ENCODE results near the gene PLA2G6. TPM values are rescaled to one million over a fixed set of nuclear protein-coding genes. Genes with fewer than 3 reads are reported as not detected.

PLA2G6 gene
- total and polyA plus RNA-seq, 2 of the 13 experiments (the other 11 are each of a cell fraction or from before 2014, with no cell fraction given): 4.8 to 11.5 TPM

DNA sequence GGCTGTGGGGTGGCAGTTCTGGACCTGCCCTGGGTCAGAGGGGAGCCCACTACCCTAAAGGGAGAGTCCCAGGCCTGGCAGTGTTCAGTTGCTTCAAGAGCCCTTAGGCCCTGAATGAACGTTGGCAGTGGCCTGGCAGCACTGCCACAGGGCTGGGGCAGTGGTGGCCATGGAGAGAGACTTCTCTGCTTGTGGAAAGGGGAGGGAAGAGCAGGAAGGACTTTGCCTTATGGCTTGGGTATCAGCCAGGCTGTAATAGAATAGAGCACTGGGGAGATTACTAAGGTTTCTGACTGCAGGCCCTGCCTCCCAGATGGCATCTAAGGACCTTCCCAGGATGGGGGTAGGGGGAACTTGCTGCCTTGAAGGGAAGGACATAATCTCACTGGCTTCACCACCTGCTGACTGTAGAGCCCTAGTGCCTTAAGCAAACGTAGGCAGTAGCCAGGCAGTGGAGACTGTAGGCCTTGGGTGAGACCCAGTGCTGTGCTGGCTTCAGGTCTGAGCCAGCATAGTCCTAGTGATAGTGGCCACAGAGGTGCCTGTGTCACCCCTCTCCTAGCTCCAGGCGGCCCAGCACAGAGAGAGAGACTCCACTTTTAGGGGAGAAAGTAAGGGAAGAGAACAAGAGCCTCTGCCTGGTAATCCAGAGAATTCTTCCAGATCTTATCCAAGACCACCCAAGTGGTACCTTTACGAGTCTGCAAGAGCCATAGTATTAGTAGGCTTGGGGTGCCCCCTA lies 27.6 kb downstream of the PLA2G6 start (continued):
- TF ChIP-seq, protein P1, sequence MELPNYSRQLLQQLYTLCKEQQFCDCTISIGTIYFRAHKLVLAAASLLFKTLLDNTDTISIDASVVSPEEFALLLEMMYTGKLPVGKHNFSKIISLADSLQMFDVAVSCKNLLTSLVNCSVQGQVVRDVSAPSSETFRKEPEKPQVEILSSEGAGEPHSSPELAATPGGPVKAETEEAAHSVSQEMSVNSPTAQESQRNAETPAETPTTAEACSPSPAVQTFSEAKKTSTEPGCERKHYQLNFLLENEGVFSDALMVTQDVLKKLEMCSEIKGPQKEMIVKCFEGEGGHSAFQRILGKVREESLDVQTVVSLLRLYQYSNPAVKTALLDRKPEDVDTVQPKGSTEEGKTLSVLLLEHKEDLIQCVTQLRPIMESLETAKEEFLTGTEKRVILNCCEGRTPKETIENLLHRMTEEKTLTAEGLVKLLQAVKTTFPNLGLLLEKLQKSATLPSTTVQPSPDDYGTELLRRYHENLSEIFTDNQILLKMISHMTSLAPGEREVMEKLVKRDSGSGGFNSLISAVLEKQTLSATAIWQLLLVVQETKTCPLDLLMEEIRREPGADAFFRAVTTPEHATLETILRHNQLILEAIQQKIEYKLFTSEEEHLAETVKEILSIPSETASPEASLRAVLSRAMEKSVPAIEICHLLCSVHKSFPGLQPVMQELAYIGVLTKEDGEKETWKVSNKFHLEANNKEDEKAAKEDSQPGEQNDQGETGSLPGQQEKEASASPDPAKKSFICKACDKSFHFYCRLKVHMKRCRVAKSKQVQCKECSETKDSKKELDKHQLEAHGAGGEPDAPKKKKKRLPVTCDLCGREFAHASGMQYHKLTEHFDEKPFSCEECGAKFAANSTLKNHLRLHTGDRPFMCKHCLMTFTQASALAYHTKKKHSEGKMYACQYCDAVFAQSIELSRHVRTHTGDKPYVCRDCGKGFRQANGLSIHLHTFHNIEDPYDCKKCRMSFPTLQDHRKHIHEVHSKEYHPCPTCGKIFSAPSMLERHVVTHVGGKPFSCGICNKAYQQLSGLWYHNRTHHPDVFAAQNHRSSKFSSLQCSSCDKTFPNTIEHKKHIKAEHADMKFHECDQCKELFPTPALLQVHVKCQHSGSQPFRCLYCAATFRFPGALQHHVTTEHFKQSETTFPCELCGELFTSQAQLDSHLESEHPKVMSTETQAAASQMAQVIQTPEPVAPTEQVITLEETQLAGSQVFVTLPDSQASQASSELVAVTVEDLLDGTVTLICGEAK (IDR thresholded peaks at IDR 0.05): no peak
- TF ChIP-seq, protein P1 (CRISPR knock-in tag; IDR thresholded peaks at IDR 0.05): no peak
- TF ChIP-seq TCF7 (IDR thresholded peaks at IDR 0.05; ENCODE audit: low read depth) (no peak), MED13 (CRISPR knock-in tag; IDR thresholded peaks at IDR 0.05) (no peak), ZNF501 (CRISPR knock-in tag; IDR thresholded peaks at IDR 0.05) (no peak), AKAP8 (CRISPR knock-in tag; IDR thresholded peaks at IDR 0.05) (no peak)
- TF ChIP-seq, protein P2, sequence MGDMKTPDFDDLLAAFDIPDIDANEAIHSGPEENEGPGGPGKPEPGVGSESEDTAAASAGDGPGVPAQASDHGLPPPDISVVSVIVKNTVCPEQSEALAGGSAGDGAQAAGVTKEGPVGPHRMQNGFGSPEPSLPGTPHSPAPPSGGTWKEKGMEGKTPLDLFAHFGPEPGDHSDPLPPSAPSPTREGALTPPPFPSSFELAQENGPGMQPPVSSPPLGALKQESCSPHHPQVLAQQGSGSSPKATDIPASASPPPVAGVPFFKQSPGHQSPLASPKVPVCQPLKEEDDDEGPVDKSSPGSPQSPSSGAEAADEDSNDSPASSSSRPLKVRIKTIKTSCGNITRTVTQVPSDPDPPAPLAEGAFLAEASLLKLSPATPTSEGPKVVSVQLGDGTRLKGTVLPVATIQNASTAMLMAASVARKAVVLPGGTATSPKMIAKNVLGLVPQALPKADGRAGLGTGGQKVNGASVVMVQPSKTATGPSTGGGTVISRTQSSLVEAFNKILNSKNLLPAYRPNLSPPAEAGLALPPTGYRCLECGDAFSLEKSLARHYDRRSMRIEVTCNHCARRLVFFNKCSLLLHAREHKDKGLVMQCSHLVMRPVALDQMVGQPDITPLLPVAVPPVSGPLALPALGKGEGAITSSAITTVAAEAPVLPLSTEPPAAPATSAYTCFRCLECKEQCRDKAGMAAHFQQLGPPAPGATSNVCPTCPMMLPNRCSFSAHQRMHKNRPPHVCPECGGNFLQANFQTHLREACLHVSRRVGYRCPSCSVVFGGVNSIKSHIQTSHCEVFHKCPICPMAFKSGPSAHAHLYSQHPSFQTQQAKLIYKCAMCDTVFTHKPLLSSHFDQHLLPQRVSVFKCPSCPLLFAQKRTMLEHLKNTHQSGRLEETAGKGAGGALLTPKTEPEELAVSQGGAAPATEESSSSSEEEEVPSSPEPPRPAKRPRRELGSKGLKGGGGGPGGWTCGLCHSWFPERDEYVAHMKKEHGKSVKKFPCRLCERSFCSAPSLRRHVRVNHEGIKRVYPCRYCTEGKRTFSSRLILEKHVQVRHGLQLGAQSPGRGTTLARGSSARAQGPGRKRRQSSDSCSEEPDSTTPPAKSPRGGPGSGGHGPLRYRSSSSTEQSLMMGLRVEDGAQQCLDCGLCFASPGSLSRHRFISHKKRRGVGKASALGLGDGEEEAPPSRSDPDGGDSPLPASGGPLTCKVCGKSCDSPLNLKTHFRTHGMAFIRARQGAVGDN (CRISPR knock-in tag; IDR thresholded peaks at IDR 0.05): peak; percentile 41; the same call in 1 of the 2 replicates
